ENCODE measurements around the gene DGKQ. TPM values are rescaled to one million over a fixed set of nuclear protein-coding genes. Genes with fewer than 3 reads are reported as not detected.

DGKQ gene
- total and polyA plus RNA-seq, 9 of the 15 experiments (the other 6 are each of a cell fraction or from before 2014, with no cell fraction given): 0.17 to 22.0 (median 5.6) TPM

GRCh38 chr4:1011022-1011665 is 37.8 kb upstream of the DGKQ start, which contains the start of gene FGFRL1 (continued):
- TF ChIP-seq E2F6 (IDR thresholded peaks at IDR 0.05; ENCODE audit: borderline replicate concordance in 1 of 2, extremely low read depth in 1 of 2, insufficient read depth in 1 of 2, insufficient read length in 1 of 2, low read depth in 1 of 2, low read length in 1 of 2, poor library complexity in 1 of 2, severe bottlenecking in 1 of 2) (peak; percentile 10 to 28), FOSL1 (tag; conservative IDR thresholded peaks at IDR 0.05) (no peak), NFATC3 (IDR thresholded peaks at IDR 0.05) (no peak), ZBTB9 (CRISPR knock-in tag; IDR thresholded peaks at IDR 0.05) (0 out of 2 replicates have a peak, but pooled peaks have one; percentile 51), ZNF212 (CRISPR knock-in tag; IDR thresholded peaks at IDR 0.05) (no peak), NR2C2 (CRISPR knock-in tag; IDR thresholded peaks at IDR 0.05) (no peak), NR2C2 (tag; IDR thresholded peaks at IDR 0.05) (peak; percentile 30; the same call in 1 of the 2 replicates), ATF3 (IDR thresholded peaks at IDR 0.05) (no peak), ATF3 (CRISPR knock-in tag; conservative IDR thresholded peaks at IDR 0.05) (no peak), HNRNPUL1 (IDR thresholded peaks at IDR 0.05; ENCODE audit: low read length) (no peak), TAF15 (IDR thresholded peaks at IDR 0.05; ENCODE audit: low read depth, low read length) (no peak), RBM34 (IDR thresholded peaks at IDR 0.05; ENCODE audit: borderline replicate concordance, insufficient read depth, low read length) (no peak), ETV6 (IDR thresholded peaks at IDR 0.05; ENCODE audit: borderline replicate concordance in 1 of 2, low read depth in 2 of 2, low read length in 1 of 2) (no peak), ETV6 (CRISPR knock-in tag; IDR thresholded peaks at IDR 0.05; ENCODE audit: borderline replicate concordance) (no peak), ZNF395 (CRISPR knock-in tag; IDR thresholded peaks at IDR 0.05) (no peak), GTF2F1 (IDR thresholded peaks at IDR 0.05; ENCODE audit: low read depth, low read length) (no peak), ZFP30 (CRISPR knock-in tag; IDR thresholded peaks at IDR 0.05; ENCODE audit: borderline replicate concordance) (no peak), TFE3 (CRISPR knock-in tag; IDR thresholded peaks at IDR 0.05) (no peak), POLR2H (tag; IDR thresholded peaks at IDR 0.05; ENCODE audit: low read depth) (no peak), MXD1 (CRISPR knock-in tag; IDR thresholded peaks at IDR 0.05; ENCODE audit: borderline replicate concordance, poor library complexity, severe bottlenecking) (no peak)
